Hematopoietic multipotent progenitor cell treated with erythropoietin and hydrocortisone succinate and interleukin-3 and kit ligand, for 8 days (in vitro differentiated cells): ENCODE results near the gene ADAMTS16.

Source experiments
- DNase-seq: peaks from one replicate; pipeline ENCODE4 v3.0.0-alpha.2; 2015

Gene ADAMTS16

DNA sequence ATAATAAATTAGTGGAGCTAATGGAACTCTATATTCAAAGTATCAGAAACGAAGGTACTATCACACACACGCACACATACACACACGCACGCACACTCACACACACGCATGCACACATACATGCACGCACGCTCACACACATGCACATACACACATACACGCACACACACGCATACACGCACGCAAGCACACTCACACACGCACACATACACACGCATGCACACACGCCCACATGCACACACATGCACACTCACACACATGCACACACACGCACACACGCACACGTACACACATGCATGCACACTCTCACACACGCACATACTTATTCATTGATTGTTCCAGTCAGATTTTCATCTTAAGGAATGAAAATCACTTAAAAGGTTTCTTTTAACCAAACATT is 212.5 kb downstream of the ADAMTS16 start:
- DNase-seq, result no peak

DNA sequence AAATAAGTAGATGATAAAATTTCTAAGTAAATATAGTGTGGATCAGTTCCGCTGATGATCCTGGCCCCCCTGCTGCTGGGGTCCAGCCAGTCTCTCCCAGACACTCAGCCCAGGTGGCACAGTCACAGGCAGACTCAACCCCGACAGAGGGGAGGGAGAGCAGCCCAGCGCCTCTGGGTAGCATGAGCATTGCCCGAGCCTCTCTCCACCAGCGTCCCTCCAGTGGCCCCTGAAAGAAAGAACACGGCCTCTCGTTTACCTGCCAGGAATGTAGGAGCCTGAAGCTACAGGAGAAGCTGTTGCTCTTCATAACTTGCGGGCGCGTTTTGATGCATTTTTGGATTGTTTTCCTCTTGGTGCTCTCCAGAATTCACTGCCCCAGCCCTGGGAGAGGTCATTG is 213.6 kb downstream of the ADAMTS16 start:
- DNase-seq, result no peak

DNA sequence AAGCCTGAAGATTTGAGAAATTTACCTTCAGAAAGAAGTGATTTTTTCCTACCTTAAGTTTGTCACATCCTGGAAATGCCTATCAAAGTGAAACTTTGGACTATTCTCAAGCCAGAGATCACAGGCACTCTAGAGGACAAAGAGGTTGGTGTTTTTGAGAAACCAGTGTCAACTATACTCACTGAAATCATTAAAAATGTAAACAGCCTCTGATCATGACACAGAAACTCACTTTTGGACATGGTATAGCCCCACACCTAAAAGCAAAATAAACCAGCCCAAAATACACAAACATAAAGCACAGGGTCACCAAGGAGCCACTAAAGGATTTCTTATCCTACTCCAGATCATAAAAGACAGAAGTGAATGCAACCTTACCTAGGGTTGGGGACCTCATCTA is 216.6 kb downstream of the ADAMTS16 start:
- no peak for DNase-seq

DNA sequence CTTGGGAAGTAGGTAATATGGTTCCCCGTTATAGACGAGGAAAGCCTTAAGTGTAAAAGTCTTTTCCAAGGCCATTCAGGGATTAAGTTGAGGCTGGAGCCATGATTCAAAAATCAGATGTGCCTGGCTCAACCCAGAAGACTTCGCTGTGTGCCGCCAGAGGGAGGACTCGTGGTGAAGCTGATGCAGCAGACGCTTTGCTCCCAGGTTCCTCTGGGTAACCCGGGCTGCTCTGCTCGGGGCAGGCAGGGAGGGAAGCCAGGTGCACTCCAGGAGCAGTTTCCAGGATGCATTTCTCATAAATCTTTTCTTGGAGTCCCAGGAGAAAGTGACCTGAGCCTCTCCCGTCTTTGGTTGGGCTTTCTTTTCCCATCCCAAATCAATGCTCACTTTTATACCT is 219.5 kb downstream of the ADAMTS16 start:
- DNase-seq, result no peak

DNA sequence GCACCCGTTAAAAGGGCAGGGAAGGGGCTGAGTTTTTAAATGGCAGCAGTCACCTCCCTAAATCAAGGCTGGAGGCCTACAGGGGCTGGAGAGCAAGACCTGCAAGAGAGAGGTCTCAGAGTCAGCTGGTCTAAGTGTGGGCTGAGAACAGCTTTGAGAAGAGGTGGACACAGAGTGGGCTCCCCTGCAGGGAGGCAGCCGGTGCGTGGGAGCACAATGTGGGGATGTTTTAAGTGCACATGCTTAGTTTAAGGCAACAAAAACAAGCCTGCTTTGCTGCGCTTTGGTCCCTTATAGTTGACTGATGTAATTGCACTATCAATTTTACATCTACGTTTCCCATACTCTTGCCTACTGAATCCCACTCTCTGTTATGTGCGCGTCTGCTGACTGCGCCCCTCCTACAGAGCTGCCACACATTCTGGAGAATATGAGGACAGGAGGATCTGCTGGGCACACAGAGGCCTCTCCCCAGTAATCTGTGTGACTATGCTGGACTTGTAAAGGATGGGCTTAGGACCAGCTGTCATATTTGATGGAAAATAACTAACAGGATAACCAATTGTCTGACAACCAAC is 220.3 kb downstream of the ADAMTS16 start:
- DNase-seq, result no peak

DNA sequence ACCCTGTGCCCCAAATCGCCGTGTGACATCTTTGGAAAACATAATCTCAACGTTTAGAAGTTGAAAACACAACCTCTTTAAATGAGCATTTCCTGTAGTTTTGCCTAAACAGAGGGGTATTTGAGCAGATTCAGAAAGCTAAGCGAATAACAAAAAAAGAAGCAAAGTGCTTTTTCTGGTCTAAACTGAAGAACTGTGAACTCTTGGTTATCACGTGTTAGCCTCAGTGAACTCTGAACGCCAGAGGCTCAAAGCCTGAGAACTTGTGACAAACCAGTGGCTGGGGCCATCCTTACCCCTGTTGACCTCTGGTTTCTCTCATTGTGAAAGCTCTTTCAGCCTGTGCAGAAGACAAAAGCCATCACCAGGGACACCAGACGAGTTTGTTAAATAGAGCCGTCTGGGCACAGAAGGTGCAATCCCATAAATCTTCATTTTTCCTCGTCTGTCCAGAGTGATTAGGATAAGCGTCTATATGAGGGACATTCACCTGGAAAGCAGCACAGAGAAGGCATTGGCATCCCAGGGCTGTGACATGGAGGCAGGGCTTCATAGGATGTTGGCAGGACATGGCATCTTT is 220.9 kb downstream of the ADAMTS16 start:
- DNase-seq, result no peak

DNA sequence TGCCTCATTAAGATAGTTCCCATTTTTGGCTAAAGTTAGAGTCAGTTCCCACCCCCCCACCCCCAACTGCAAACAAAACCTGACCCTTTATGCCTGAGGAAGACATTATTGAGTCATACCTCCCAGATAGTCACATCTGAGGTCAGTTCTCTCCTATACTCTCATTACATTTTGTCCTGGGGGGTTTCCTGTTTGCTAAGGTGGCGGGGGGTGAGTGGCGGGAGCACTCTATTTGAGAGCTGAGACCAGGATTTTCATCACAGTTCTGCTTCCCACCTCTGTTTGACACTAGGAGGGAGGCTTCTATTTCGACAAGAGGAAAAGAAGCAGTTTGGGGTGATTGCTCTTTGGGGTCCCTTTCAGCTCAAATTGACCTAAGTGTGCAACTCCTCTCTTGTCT is 222.9 kb downstream of the ADAMTS16 start:
- no peak for DNase-seq

DNA sequence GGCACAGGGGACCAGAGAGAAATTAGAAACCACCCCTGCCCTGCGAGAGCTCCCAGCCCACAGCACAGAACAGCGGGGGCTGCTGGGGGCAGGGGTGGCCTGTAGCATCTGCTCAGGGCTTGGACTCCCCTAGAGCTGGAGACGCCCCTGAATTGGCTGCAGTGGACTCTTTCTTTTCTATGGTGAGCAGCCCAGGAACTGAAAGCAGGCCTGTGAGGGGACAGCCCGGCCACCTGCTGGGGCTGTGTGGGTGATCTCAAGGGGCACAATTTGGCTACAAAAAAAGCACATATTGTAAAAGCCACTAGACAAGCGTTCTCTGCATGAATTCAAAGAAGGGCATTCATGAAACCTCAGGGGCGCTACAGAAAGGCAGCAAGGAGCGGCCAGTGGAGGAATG is 224.8 kb downstream of the ADAMTS16 start:
- no peak for DNase-seq

DNA sequence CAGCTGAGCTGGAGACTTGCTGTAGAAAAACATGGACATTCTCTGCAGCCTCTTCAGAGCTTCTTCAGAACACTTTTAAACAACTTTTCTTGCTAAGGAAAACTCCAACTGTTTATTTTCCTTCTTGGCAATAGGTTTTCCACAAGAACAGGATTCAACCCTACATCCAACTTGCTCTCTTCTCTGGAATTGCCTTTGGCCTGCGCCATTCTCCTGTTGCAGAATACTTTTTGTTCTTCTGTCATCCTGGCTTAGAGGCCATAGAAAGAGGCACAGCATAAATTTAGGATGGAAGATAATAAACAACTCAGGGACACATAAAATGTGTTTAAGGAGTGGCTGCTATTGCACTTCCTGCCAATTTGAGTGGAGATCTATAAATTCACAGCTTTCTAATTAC is 227.6 kb downstream of the ADAMTS16 start:
- DNase-seq, result no peak

DNA sequence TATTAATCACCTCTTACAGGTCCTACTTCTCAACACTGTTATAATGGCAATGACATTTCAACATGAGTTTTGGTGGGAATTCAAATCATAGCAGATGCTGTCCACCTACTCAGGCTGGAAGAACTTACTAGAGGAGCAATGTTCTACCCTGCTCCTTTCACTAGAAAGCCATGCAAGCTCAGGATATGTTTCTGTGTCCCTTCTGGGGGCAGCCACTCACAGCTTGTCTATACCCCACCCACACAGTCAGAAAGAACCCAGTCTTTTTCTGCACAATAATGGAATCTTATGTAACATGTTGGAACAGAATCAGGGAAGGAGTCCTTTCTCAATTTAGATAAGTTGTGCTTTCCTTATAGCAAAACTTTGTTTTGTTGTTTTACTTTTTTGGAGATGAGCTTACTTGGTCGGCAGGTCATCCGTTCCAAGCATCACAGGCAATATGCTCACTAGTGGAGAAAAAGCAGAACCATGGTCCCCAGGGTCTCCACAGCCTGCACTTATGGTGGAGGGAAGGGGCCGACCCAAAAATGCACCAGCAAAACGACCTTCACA is 229.0 kb downstream of the ADAMTS16 start:
- no peak for DNase-seq
